ENCODE results near the gene MFN1.
A peak's percentile ranks its signal among the peaks of the same experiment; 100 is the strongest.
"Not testable (repeated sequence)": the region's sequence is repeated elsewhere in the genome, so short reads cannot be mapped to it uniquely, and the experiment has no call there.

MFN1 gene

DNA sequence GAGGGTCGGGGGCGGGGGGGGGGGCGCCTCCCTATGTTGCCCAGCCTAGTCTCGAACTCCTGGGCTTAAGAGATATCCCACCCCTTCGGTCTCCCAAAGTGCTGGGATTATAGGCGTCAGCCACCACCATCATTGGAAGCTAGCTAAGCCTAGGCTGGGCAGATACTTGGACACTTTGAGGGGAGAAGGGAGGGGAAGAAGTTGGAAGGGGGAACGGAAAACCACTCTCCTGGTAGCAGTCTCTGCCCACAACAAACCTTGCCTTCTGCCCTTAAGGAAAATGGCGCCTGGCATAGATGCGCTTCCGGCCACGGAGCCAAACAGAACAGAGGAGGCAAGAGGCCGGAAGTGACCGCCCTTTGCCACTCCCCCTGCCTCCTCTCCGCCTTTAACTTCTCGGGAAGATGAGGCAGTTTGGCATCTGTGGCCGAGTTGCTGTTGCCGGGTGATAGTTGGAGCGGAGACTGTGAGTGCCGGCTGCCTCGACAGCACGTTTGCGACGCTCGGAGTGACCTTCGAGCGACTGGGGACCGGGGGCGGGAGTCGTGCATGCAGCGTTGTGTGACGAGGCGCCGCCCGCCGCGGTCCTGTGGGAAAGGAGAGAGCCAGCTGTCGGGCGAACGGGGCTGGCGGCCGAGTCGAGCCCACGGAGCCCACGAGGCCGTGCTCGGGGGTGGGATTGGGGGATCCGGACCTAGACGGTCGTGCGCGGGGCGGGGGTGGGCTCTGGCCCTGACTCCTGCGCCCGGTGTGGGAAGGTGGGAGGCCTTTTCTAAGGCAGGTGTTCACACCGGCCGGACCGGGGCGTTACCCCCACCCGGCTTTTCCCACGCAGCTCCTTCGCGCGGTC lies at the start of gene MFN1:
Gene MFN1 (plus strand): TSS at position 365 of the 850 bp plus-strand sequence. CDS start 1,143 bp downstream, outside the sequence.
- peak; percentile 90 to 99 (median 96) for DNase-seq

DNA sequence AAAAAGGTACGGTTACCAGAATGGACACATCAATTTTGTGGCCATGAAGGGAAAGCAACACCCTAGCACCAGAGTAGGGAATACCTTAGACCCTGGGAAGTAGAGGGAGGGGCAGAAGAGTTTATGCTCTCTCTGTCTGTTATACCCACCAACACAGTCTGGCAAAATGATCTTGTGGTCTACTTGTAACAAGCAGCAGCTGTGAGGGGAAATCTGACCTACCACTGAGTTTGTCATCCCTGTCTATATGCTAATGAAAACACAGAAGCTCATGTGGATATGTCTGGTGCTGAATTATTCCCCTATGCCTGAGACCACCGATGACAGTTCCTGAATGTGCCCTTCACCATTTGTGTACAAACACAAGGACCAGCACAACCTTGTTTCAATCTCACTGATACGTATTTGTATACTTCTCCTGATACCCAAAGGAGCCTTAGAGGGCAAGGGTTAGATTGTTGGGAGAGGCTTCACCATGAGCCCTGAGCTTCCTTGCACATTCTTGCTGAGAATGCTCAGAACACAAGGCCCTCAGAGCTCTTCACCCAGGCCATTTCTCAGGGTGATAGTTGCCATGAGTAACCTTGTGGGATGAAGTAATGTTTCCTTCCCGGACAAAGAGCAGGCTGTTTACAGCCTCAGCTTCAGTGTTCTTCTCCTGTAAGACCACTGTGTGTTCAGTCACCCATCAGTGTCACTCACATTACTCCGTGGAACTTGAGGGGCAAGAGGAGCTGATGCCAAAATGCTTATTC lies 49.4 kb upstream of the MFN1 start:
- DNase-seq: no peak

DNA sequence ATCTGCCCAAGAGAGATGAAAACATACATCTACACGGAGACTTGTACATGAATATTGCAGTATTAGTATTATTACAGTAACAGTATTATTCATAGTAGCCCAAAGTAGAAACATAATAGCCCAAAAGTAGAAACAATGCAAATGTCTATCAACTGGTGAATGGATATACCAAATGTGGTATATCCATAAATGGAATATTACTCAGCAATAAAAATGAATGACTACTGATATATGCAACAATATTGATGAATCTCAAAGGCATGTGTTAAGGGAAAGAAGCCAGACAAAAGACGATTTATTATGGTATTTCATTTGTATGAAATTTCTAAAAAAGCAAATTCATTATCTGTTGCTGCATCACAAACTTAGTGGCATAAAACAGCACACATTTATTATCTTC lies 48.2 kb upstream of the MFN1 start:
- DNase-seq: no peak

DNA sequence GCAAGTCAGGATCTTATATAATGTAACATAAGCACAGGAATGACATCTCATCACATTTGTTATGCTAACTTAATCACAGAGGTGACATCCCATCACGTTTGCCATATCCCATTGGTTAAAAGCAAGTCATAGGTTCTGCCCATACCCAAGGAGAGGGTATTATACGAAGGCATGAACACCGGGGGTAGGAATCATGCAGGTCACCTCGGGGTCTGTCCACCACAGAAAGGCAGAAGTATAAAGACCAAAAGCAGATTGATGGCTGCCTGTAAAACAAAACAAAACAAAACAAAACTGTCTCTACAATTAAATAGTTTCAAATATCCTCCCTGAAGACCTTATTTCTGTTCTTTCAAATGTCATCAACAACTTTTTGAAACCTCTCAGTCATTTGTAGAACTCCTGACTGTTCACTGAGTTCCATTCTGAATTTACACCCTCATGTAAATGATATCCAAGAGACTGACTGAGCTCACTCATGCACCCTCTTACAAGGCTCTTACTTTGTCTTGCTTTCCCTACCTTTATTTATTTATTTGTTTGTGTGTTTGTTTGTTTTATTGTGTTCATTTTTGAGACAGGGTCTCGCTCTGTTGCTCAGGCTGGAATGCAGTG lies 47.4 kb upstream of the MFN1 start:
- no peak for DNase-seq

DNA sequence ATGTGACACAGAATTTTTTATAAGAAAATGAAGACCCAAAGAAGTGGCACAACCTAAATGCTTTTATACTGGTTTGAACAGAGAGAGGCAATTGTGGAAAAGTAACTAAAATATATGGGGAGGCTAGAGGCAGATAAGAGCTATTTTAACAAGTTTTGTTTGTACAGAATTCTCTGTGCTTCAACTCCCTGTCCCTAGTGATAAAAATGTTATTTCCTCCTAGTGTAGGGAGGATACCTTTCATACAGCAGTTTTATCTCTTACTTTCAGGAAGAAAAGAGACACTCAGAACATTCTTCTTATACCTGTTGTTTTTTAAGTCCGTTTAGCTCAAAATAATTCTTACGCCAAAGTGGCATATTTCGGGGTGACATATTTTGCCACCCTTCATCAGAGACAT lies 45.9 kb upstream of the MFN1 start:
- no peak for DNase-seq

DNA sequence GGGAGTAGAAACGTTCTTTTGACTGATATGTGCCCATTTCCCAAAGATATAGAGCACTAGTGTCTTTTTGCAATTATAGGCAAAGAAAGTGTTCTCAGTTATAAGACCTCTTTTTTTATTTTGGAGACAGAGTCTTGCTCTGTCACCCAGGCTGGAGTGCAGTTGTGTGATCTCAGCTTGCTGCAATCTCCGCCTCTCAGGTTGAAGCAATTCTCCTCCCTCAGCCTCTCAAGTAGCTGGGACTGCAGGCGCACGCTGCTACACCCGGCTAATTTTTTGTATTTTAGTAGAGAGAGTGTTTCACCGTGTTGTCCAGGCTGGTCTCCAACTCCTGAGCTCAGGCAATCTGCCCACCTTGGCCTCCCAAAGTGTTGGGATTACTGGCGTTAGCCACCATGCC lies 45.4 kb upstream of the MFN1 start:
- DNase-seq: no peak

DNA sequence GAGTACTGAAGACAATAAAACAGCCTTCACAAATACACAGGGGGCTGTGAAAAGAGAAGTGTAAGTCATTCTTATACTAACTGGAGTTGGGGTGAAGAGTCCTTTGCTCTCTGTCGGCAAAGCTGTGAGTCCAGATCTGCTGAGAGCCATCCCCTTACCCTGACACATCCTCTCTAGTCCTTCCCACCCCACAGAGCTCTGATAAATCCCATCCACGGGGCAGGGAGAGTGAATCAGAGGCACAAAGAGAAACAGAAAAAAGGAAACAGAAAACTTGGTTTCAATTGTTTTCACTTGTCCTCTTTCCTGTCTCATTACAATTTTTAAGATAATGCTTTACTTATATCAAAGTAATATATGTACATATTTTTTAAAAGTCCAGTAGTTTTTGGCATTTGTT lies 42.9 kb upstream of the MFN1 start:
- no peak for DNase-seq

DNA sequence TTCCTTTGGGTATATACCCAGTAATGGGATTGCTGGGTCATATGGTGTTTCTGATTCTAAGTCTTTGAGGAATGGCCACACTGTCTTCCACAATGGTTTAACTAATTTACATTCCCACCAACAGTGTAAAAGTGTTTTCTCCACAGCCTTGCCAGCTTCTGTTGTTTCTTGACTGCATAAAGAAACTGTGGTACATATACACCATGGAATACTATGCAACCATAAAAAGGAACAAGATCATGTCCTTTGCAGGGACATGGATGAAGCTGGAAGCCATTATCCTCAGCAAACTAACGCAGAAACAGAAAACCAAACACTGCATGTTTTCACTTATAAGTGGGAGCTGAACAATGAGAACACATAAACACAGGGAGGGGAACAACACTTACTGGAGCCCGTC lies 40.1 kb upstream of the MFN1 start:
- not testable (repeated sequence) for DNase-seq

DNA sequence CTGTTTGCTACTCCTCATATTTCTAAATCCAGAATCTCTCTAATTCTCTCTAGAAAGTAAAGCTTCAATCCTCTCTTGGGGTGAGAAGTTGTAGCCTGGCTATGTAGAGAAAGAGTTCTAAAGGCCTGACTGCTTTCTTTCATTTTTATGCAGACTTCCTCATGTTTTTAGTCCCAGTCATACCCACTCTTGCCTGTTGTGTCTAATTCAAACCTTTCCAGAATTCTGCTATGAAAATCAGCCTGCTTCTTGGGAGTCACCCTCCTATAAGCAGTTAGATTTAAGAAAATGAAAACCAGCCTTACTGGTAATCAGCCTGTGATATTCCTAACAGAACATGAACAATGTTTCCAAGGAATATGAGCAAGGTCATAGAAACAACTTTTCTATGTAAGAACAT lies 39.5 kb upstream of the MFN1 start:
- DNase-seq: no peak

DNA sequence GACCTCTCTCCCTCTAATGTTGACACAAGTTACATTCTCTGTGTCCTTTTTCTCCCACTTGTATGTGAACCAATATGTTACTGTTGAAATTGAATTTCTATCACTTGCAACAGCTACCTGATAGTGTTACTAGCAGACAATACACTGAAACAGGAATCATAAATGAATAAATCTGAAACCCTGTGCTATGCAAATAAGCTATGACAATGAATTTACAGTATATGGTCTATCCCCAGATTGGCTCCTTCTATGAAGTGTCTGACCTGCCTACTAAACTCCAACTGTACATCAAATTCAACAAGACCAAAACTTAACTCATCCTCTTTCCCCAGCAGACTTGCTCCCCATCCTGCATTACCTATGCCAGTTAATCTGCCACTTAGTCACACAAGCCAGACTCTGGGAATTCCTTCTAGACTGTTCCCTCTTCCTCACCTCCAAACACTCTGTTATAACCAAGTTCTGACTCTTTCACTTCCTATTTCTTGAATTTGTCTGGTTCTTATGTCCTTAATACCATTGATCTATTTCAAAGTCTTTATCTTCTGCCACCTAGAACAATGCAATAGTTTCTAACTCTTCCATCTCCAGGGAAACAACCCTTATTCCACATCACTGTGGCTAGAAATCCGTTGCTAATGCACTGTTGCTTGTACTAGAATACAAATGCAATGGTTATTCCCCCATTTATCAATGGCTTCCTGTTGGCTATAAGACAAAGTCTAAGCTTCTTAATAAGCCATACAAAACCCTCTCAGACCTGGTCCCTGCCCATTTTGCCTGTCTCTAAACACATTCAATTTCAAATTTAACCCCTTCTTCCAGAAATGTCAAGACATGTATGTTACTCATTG lies 38.1 kb upstream of the MFN1 start:
- DNase-seq: no peak

DNA sequence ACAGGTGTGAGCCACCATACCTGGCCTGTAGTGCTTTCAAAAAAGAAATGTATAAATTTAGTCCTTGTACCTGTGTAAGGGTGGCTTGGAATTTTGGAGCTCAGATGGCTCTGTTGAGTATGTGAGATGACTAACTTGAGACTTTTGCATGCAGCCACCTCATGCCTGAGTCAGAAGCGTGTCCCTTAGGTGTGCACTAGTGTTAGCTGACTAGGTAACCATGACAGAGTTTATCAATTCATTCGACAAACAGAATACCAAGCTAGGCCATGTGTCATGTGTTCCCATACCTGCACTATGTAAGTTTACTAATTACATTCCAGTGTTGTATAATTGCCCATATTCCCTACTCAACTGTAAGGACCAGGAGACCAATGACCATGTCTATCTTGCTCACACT lies 28.6 kb upstream of the MFN1 start:
- DNase-seq: no peak

DNA sequence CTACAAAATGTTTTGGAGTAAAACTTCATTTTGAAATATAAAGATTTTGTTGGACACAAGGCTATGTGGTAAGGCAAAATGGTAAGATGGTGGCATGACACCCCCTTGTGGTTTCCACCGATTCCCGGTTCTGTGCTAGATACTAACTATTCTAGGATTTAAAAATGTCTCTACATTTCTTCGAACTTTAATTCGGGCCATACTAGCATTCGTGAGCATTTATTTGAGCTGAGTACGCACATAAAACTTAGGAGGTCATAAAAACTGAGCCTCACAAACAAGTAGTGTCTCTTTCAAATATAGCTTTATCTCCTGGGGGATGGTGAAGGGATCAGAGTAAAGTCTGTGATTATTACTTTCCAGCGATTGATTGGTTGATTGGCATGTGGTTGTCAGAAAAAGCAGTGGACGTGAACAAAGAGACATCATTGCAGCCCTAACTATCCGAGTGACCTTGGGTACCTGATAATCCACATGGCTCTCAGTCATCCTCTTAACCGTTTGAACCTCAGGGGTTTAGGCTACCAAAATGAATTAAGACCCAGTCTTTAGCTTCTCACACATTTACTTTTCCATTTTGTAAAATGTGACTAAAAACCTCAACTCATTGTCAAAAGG lies 25.7 kb upstream of the MFN1 start:
- peak in 2 of 3 experiments; percentile 50 to 72 for DNase-seq

DNA sequence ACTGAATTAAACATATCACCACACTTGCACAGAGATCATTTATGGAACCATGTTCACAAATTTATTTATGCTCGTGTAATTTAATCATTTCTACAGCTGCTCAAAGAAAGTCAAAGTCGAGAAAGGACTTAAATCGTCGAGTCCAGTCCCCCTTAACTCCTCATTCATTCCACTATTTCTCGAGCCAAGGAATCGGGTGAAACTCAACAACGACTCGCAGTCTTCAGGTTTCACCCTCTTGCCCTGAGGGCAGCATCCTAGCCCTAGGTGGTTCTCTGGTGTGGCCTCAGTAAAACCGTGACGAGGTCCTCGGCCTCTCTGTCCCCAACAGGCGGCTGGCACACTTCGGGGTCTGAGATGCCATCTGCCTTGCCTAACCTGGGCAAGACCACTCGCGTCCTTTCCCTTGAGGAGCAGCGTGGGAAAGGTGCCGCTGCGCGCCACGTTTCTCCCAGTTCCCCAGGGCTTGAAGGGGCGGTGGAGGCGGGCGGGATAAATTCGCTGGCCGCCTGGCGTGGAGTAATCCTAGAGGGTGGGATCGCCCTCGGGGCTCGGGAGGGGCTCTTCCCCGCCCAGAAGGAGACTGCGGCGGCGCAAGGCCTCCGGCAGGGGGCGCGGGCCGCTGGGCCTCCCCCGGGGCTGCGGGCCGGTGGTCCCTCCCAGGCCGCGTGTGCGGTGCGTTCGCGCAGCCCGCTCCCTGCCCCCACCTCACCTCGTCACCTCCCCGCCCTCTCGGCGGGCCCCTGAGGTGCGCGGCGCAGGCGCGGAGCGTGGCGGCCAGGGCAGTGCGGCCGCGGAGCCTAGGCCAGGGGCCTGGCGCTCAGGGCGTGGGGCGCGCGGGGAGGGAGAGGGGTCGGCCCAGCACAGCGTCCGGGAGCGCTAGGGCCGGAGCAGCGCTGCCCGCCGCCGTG lies 25.0 kb upstream of the MFN1 start, which contains the start of gene ZNF639:
Gene ZNF639 (plus strand): TSS at position 746 of the 911 bp plus-strand sequence. CDS start 5,263 bp downstream, outside the sequence.
- peak; percentile 84 to 97 (median 96) for DNase-seq

DNA sequence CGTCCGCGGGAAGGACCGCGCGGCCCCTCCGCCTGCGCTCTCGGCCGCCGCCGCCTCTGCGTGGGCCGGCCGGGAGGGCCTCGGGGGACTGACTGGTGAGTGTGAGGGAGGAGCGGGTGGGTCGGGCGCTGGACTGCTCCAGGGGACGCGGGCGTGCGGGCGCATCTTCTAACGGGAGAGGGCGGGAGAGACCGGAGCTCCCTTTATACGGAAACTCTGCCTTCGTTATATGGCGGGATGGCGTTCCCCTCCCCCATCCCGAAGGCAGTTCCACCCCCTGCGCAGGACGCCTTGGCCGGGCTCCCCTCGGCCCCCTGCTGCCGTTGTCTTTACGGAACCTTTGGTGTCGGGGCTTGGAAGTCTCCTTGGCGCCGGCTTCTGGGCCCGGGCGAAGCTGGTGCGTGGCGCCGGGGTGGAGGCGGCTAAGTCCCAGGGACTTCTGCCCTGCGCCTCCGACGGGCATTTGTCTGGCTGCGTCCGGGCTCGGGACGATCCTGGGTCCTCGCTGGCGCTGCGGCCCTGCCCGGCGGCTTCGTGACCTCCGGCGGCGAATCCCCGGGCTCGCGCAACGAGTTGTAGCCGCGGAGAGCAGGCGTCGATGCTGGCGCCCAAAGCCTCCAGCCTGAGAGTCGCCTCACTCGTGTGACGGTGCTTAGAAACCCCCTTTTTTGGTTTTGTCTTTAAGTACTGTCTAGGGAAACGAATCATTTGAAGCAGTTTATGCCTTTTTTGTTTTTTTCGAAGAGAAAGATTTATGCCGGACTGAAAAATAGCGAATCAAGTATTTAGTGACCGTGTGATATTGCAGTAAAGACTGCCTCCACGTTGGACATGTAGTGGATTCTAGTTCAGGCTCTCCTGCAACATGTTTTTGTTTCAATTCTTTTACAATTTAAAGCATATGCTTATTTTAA lies 24.1 kb upstream of the MFN1 start:
- peak; percentile 65 to 96 (median 88) for DNase-seq

DNA sequence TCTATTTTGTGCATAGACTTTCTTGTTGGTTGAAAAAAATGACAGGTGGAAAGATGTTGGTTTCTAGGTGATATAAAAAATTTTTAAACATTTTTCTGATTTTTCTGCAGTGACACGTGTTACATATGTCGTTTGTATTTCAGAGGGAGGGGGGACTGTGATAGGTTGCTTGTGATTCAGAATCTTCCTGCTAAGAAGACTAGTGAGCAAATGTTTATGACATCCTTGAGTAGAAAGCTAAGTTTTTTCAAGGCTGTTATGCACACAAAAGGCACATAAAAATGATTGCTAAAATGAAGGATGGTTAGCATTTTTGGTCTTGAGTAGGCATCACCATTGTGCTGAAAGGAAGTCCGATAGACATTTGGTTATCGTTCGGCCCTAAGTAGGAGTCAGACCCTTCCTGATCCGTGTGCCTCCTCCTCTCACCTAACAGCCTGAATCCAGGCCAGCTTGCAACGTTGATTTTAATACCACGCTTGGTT lies 23.2 kb upstream of the MFN1 start:
- peak; percentile 6 to 56 (median 27) for DNase-seq

DNA sequence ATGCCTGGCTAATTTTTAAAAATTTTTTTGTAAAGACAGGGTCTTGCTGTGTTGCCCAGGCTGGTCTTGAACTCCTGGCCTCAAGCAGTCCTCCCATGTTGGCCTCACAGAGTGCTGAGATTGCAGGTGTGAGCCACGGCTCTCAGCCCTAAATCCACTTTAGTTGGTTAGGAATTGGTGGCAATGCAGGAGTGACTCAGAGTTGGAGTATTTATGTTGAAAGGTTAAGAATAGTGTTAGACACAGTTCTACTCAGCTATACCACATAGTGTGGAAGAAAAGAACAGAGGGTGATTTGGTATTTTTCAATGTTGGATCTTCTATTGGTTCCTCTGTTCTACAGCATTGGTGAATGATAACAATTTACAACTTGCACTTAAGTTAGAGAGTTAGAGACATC lies 17.1 kb upstream of the MFN1 start:
- DNase-seq: no peak

DNA sequence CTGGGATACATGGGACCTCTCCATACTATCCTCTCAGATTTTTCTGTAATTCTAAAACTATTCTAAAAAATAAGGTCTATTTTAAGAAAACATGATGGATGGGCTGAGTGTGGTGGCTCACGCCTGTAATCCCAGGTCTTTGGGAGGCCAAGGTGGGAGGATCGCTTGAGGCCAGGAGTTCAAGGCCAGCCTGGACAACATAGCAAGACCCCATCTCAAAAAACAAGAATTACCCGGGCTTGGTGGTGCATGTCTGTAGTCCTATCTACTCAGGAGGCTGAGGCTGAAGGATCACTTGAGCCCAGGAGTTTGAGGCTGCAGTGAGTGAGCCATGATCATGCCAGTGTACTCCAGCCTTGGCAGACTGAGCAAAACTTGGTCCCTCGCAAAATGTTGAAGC lies 15.3 kb upstream of the MFN1 start:
- DNase-seq: no peak

DNA sequence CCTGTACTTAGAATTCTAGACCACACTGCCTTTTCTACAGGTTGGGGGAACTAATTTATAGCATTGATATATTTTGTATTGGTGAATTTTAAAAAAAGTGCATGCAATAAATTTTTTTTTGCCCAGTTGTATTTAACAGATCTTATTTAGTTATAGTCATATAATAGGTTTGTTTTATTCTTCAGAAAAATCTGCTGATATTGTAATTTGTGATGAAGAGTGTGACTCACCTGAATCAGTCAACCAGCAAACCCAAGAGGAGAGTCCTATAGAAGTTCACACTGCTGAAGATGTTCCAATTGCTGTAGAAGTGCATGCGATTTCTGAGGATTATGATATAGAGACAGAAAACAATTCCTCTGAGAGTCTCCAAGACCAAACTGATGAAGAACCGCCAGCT lies 14.4 kb upstream of the MFN1 start:
- DNase-seq: no peak

DNA sequence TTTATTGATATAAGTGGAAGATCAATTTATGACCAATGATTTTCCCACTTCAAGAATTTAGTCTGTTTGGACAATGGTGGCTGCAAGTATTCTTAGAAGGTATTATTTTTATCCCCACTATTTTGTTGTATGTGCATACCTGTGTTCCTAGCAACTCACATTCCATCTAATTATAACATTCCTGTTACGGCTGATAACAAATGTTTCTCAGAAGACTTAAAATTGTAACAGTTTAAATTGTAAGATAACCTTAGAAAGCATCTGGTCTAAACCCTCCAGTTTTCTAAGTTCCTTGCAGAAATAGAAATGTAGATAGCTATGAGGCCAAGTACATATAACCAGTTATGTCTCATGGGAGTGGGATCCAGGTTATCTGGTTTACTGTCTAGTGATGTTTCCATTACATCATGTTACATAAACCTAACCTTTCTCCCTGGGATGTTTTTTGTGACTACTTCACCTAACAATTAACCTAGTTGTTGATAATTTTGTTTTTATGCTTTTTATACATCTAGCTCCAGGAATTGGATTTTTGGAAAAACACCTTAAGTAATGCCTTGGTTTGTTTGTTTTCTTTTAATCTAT lies 11.1 kb upstream of the MFN1 start:
- no peak for DNase-seq

Measured in NCI-H1417 (cell line).